ENCODE results near the gene NIPSNAP2.
"Not testable (repeated sequence)": the region's sequence is repeated elsewhere in the genome, so short reads cannot be mapped to it uniquely, and the experiment has no call there.

Gene NIPSNAP2

GRCh38 chr7:55964261-55965099, at the start of gene NIPSNAP2:
NIPSNAP2 (plus strand) TSS chr7:55964585; CDS start chr7:55964610, 25 bp downstream.
- DNase-seq (ENCODE audit: low read depth): peak; percentile 55

- no peak for DNase-seq (ENCODE audit: low read depth)
These were observed 46.6 kb upstream of the NIPSNAP2 start for GRCh38 chr7:55917771-55918170.

- DNase-seq (ENCODE audit: low read depth): no peak
These were observed 36.2 kb upstream of the NIPSNAP2 start for GRCh38 chr7:55928006-55928767.

- DNase-seq (ENCODE audit: low read depth): no peak
These were observed 32.8 kb upstream of the NIPSNAP2 start for GRCh38 chr7:55931421-55932151.

GRCh38 chr7:55939514-55940123, 24.8 kb upstream of the NIPSNAP2 start:
- DNase-seq (ENCODE audit: low read depth): no peak

- no peak for DNase-seq (ENCODE audit: low read depth)
These were observed 17.8 kb upstream of the NIPSNAP2 start for GRCh38 chr7:55946545-55946944.

- DNase-seq (ENCODE audit: low read depth): peak; percentile 88
These were observed 12.6 kb upstream of the NIPSNAP2 start, which contains the start of gene MRPS17 for GRCh38 chr7:55951637-55952351. MRPS17 (plus strand) TSS chr7:55951877; CDS start chr7:55953196, 1,319 bp downstream.

GRCh38 chr7:55952352-55952671, 12.1 kb upstream of the NIPSNAP2 start:
- DNase-seq (ENCODE audit: low read depth): not testable (repeated sequence)

GRCh38 chr7:55953707-55954475, 10.5 kb upstream of the NIPSNAP2 start:
- DNase-seq (ENCODE audit: low read depth): no peak

GRCh38 chr7:55957190-55957589, 7.2 kb upstream of the NIPSNAP2 start:
- no peak for DNase-seq (ENCODE audit: low read depth)

GRCh38 chr7:55962014-55962413, 2.4 kb upstream of the NIPSNAP2 start:
- DNase-seq (ENCODE audit: low read depth): no peak

- DNase-seq (ENCODE audit: low read depth): no peak
These were observed 709 bp upstream of the NIPSNAP2 start for GRCh38 chr7:55963584-55964168.

- DNase-seq (ENCODE audit: low read depth): no peak
These were observed 700 bp downstream of the NIPSNAP2 start for GRCh38 chr7:55965100-55965470.

- no peak for DNase-seq (ENCODE audit: low read depth)
These were observed 1.5 kb downstream of the NIPSNAP2 start for GRCh38 chr7:55965805-55966421.

- no peak for DNase-seq (ENCODE audit: low read depth)
These were observed 2.5 kb downstream of the NIPSNAP2 start for GRCh38 chr7:55966851-55967250.

- no peak for DNase-seq (ENCODE audit: low read depth)
These were observed 5.0 kb downstream of the NIPSNAP2 start for GRCh38 chr7:55969391-55969790.

- no peak for DNase-seq (ENCODE audit: low read depth)
These were observed 6.2 kb downstream of the NIPSNAP2 start for GRCh38 chr7:55970561-55970960.

GRCh38 chr7:55970978-55971377, 6.6 kb downstream of the NIPSNAP2 start:
- DNase-seq (ENCODE audit: low read depth): no peak

GRCh38 chr7:55973747-55974250, 9.4 kb downstream of the NIPSNAP2 start:
- no peak for DNase-seq (ENCODE audit: low read depth)

All from activated T-helper 1 cell treated with Interleukin-2 at 50 U/mL for 16 hours (primary cell).